Measurements from ENCODE around the gene MEIOC.

Gene MEIOC

DNA sequence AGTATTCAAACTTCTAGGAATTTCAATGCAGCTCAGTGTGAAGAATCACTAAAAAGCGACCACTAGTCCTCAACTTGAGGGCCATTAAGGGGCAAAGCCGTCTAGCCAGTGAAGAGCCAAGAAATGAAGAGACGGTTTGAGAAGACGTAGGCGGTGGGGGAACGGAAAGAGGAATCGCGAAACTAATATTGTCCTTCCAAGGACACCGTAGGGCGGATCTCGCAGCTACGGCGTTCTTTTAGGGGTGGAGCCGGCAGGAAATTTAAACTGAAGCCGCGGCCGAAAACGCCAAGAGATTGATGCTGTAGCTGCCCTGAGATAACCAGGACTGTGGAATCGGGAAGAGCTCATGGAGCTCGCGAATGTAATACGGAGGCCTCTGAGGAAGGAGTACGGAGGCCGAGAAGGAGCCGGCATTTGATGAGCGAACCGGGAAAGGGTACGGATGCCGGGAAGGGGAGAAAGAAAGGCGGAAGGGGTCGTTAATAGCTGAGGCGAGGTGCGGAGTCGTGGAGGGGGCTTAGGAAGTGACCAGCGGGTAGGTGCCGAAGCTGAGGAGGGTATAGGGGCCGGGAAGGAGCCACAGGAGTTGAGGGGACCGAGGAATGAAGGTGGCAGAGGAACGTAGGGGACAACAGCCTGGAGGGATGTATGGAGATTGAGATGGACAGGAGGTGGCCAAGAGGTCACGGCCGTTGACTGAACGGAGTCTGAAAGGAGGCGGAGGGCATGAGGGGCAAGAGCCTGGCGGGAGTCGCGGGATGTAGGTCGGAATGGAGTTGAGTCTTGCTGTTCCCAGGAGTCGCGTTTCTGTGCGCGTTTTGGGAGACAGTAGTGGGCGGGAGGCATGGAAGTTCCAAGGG is 52.4 kb downstream of the MEIOC start, which contains the start of gene DBF4B:
TSS of gene DBF4B (plus strand) at position 265 of the 863 bp plus-strand sequence. CDS start at position 421, 156 bp downstream.
- Histone ChIP-seq H3K4me3 (ENCODE audit: low read depth, low read length) (peak within 1 kb of the TSS; percentile 88), H3K27me3 (ENCODE audit: control insufficient read depth, insufficient read depth, low read length) (no peaks in the 10 kb centered on the region), H3K9me3 (ENCODE audit: control insufficient read depth, insufficient read depth, low read length) (no peaks in the 10 kb centered on the region), H3K9ac (ENCODE audit: low read depth, low read length) (peak within 1 kb of the TSS; percentile 81), H3K36me3 (ENCODE audit: control insufficient read depth, insufficient read depth, low read length) (peaks cover 2% of the 10 kb centered on the region; the same call in 1 of the 2 replicates), H3K4me1 (ENCODE audit: control insufficient read depth, insufficient read depth, low read length) (peaks cover 7% of the 10 kb centered on the region; the same call in 1 of the 2 replicates), H3K27ac (ENCODE audit: low read depth, low read length) (peak within 1 kb of the TSS; percentile 87)

DNA sequence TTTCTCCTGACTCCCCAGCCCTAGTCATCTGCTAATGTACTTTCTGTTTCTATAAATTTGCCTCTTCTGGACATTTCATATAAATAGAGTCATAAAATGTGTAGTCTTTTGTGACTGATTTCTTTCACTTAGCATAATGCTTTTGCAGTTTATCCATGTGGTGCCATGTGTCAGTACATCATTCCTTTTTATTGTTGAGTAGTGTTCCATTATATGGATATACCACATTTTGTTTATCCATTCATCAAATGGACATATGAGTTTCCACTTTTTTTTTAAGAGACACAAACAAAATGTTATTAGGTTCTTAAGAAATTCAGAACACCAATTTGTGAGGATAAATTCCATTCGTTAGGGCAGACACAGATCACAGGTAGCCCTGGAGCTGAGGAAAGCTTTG is 63.2 kb downstream of the MEIOC start:
- Histone ChIP-seq H3K27ac (ENCODE audit: low read depth, low read length) (no peak overlapping the region), H3K4me3 (ENCODE audit: low read depth, low read length) (no peak overlapping the region), H3K4me1 (ENCODE audit: control insufficient read depth, insufficient read depth, low read length) (no peaks in the 10 kb centered on the region), H3K27me3 (ENCODE audit: control insufficient read depth, insufficient read depth, low read length) (no peaks in the 10 kb centered on the region), H3K36me3 (ENCODE audit: control insufficient read depth, insufficient read depth, low read length) (peaks cover 53% of the 10 kb centered on the region), H3K9ac (ENCODE audit: low read depth, low read length) (no peak overlapping the region), H3K9me3 (ENCODE audit: control insufficient read depth, insufficient read depth, low read length) (no peaks in the 10 kb centered on the region)

DNA sequence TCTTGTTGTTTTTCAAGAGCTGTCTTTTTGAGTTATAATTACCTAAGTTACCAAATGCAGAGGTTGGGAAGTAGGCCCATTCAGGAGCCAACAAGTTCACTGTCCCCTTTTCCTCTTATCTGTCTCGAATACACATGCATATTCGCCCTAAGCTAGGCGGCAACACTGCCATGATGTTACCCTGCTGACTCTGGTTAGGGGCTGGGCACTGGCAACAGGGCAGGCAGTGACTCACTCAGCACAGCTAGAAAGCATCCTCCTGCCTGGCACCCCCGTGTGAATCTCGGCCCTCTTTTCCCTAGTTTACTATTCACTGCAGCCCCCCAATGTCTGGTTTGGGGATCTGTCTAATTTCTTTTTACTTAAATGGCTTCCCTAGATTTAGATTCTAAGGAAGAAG is 66.0 kb downstream of the MEIOC start:
- H3K4me1 ChIP-seq (ENCODE audit: control insufficient read depth, insufficient read depth, low read length): no peaks in the 10 kb centered on the region
- no peaks in the 10 kb centered on the region for H3K27me3 ChIP-seq (ENCODE audit: control insufficient read depth, insufficient read depth, low read length)
- H3K4me3 ChIP-seq (ENCODE audit: low read depth, low read length): no peak overlapping the region
- no peaks in the 10 kb centered on the region for H3K9me3 ChIP-seq (ENCODE audit: control insufficient read depth, insufficient read depth, low read length)
- no peak overlapping the region for H3K27ac ChIP-seq (ENCODE audit: low read depth, low read length)
- peaks cover 61% of the 10 kb centered on the region for H3K36me3 ChIP-seq (ENCODE audit: control insufficient read depth, insufficient read depth, low read length)
- H3K9ac ChIP-seq (ENCODE audit: low read depth, low read length): no peak overlapping the region
